PC-9 (cell line): Measurements from ENCODE around the gene BARHL1.

Experiments
- CTCF ChIP-seq: fragments of 200-600 bp; sonication (generic); conservative IDR thresholded peaks from 2 replicates; pipeline ENCODE4 v1.6.1; 2017; ENCODE audit warnings: mixed run types, antibody characterized with exemption, mild to moderate bottlenecking, moderate library complexity
- EZH2 ChIP-seq: fragments of 200-600 bp; sonication (generic); IDR thresholded peaks from 2 replicates; pipeline ENCODE4 v1.8.0; 2017; ENCODE audit warnings: antibody characterized with exemption, low read depth

- no peak for TF ChIP-seq CTCF
- TF ChIP-seq EZH2 = no peak
Measured at GRCh38 chr9:132575811-132576210, 6.6 kb upstream of the BARHL1 start.
